GM12891 (cell line): ENCODE results near the gene RIN2.

ENCODE experiments used
- PAX5 ChIP-seq: IDR thresholded peaks from 2 replicates; pipeline ENCODE4 v1.6.1; 2011; ENCODE audit warnings: low read length, moderate library complexity, mild to moderate bottlenecking; ENCODE audit not compliant: insufficient read depth, severe bottlenecking
- POLR2A ChIP-seq: IDR thresholded peaks from 2 replicates; pipeline ENCODE4 v1.6.1; 2011; ENCODE audit warnings: low read depth, low read length, control low read depth
- POLR2AphosphoS5 ChIP-seq: IDR thresholded peaks from 2 replicates; pipeline ENCODE4 v1.6.1; 2011; ENCODE audit warnings: low read depth, low read length, control low read depth
- SPI1 ChIP-seq: IDR thresholded peaks from 2 replicates; pipeline ENCODE4 v1.6.1; 2011; ENCODE audit warnings: low read depth, low read length, control low read depth
- TAF1 ChIP-seq: IDR thresholded peaks from 2 replicates; pipeline ENCODE4 v1.6.1; 2011; ENCODE audit warnings: low read depth, low read length, control low read depth

DNA sequence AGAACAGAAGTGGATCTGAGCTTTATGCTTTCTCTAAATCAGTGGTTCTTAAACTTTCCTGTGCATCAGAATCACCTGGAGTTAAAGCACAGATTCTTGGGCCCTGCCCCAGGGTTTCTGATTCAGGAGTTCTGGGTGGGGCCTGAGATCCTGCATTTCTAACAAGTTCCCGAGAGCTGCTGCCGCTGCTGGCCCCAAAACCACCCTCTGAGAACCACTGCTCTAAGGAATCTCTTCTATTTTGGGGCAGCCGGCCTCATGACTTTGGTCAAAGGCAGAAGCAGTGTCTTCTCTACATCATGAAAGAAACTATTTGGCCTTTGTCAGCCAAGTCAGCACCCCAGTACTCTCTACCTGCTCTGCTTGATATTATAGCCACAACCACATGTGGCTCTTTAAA is 42.1 kb upstream of the RIN2 start:
- TF ChIP-seq POLR2AphosphoS5 (no peak), POLR2A (no peak), TAF1 (no peak), SPI1 (no peak), PAX5 (no peak)
